ENCODE measurements around the gene SPINK1. TPM values are rescaled to one million over a fixed set of nuclear protein-coding genes. Genes with fewer than 3 reads are reported as not detected.

Gene SPINK1
- total RNA-seq, 2 donors from 2014 or later = not detected

DNA sequence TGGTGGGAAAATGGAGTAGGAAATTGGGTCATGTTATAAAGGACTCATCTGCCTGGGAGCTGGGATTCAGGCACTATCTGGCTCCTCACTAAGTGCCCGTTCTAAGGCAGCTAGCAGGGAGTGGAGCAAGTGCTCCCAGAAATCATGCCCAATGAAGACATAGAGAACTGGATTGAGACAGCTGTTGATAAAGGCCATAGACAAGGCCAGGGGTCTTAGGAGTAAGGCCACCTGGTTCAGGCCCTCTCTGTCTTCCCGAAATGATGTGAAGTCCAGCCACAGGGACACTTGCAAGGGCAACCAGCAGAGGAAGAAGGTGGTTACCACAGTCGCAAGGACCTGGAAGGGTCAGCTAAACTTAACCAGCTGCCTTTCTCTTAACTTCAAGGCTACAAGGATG is 20.1 kb upstream of the SPINK1 start:
- no peak overlapping the region for H3K4me3 ChIP-seq
- H3K36me3 ChIP-seq = no peaks in the 10 kb centered on the region
- no peaks in the 10 kb centered on the region for H3K4me1 ChIP-seq
- H3K9me3 ChIP-seq = no peaks in the 10 kb centered on the region
- no peaks in the 10 kb centered on the region for H3K27me3 ChIP-seq
- TF ChIP-seq, protein P1, sequence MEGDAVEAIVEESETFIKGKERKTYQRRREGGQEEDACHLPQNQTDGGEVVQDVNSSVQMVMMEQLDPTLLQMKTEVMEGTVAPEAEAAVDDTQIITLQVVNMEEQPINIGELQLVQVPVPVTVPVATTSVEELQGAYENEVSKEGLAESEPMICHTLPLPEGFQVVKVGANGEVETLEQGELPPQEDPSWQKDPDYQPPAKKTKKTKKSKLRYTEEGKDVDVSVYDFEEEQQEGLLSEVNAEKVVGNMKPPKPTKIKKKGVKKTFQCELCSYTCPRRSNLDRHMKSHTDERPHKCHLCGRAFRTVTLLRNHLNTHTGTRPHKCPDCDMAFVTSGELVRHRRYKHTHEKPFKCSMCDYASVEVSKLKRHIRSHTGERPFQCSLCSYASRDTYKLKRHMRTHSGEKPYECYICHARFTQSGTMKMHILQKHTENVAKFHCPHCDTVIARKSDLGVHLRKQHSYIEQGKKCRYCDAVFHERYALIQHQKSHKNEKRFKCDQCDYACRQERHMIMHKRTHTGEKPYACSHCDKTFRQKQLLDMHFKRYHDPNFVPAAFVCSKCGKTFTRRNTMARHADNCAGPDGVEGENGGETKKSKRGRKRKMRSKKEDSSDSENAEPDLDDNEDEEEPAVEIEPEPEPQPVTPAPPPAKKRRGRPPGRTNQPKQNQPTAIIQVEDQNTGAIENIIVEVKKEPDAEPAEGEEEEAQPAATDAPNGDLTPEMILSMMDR (IDR thresholded peaks at IDR 0.05) = no peak
- DNase-seq (ENCODE audit: low spot score) = no peak
- H3K27ac ChIP-seq = no peak overlapping the region

DNA sequence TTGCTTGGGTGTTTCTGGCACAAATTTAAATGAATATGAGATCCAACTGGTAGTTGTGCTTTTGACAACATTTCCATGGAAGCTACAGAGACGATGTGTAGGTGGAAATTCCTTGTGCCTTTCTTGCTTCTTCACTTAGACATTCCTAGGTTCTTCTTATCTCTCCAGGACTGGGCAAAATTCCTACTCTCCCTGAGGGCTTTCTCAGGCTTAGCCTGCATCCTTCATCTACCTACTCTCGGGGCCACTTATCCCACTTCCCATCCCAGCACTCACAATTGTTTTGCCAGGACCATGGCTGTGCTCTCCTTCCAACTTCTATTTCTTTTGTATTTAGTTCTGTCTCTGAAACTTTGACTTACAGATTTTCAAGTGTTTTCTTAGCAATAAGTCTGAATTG is 17.8 kb upstream of the SPINK1 start:
- no peaks in the 10 kb centered on the region for H3K36me3 ChIP-seq
- H3K9me3 ChIP-seq = no peaks in the 10 kb centered on the region
- no peak overlapping the region for H3K27ac ChIP-seq
- DNase-seq (ENCODE audit: low spot score) = no peak
- no peaks in the 10 kb centered on the region for H3K4me1 ChIP-seq
- H3K4me3 ChIP-seq = no peak overlapping the region
- TF ChIP-seq, protein P1 (IDR thresholded peaks at IDR 0.05) = no peak
- H3K27me3 ChIP-seq = no peaks in the 10 kb centered on the region

DNA sequence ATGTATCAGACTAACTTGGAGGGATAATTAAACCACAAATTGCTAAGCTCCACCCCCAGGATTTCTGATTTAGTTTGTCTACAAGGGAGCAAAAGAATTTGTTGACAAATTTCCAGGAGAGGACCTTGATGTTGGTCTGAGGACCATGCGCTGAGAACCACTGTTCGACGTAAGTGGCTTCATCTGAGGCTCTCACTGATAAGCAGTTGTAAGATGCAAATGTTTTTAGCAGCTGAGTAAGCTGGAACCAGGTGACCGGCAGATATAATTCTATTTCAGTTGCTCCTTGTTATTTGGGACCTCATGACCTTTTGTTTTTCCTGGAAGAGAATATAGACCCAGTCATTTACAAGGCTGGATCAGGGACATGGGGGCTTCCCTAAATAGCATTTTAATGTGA is 14.1 kb upstream of the SPINK1 start:
- H3K27me3 ChIP-seq = no peaks in the 10 kb centered on the region
- H3K9me3 ChIP-seq = no peaks in the 10 kb centered on the region
- H3K4me3 ChIP-seq = no peak overlapping the region
- no peak overlapping the region for H3K27ac ChIP-seq
- TF ChIP-seq, protein P1 (IDR thresholded peaks at IDR 0.05) = no peak
- H3K36me3 ChIP-seq = no peaks in the 10 kb centered on the region
- no peak for DNase-seq (ENCODE audit: low spot score)
- no peaks in the 10 kb centered on the region for H3K4me1 ChIP-seq

DNA sequence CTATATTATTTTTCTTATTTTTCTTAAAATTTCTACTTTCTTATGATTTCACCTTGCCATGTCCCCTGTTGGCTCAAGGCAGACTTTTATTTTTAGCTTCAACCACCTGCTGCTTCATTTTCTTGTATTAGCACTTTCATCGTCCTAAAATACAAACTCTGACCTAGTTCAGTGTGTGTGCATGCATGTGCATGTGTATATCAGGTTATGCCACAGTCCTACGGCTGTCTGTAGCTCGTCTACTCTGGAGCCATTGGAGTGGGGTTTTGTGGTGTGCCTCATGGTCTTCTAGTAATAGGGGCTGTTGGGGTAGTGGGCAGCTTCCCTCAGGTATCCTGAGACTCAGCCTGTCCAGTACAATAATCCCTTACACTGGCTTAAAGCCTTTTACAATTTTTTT is 13.4 kb upstream of the SPINK1 start:
- no peak for DNase-seq (ENCODE audit: low spot score)
- H3K27ac ChIP-seq = no peak overlapping the region
- H3K4me1 ChIP-seq = no peaks in the 10 kb centered on the region
- no peaks in the 10 kb centered on the region for H3K27me3 ChIP-seq
- H3K9me3 ChIP-seq = no peaks in the 10 kb centered on the region
- TF ChIP-seq, protein P1 (IDR thresholded peaks at IDR 0.05) = no peak
- no peaks in the 10 kb centered on the region for H3K36me3 ChIP-seq
- no peak overlapping the region for H3K4me3 ChIP-seq

DNA sequence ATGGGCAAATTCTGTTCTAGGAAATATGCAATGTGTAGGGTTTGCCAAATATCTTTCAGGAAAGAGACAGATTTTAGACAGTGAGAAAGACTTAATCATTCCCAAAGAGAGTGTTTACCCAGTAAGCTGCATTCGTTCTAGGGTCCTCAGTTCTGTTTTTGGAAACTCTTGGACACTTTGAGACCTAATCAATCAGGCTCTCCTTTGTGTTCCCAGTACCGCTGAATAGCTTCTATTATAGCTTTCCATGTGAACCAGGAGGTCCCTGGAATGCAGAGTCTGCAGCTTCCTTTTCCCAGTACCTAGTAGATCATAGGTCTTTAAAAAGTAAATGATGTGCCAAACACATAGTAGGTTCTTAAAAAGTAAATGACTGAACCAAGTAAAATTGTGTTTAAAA is 11.4 kb upstream of the SPINK1 start:
- TF ChIP-seq, protein P1 (IDR thresholded peaks at IDR 0.05) = no peak
- Histone ChIP-seq H3K4me3 (no peak overlapping the region), H3K27ac (no peak overlapping the region), H3K36me3 (no peaks in the 10 kb centered on the region), H3K27me3 (no peaks in the 10 kb centered on the region), H3K4me1 (no peaks in the 10 kb centered on the region), H3K9me3 (no peaks in the 10 kb centered on the region)
- DNase-seq (ENCODE audit: low spot score) = no peak

DNA sequence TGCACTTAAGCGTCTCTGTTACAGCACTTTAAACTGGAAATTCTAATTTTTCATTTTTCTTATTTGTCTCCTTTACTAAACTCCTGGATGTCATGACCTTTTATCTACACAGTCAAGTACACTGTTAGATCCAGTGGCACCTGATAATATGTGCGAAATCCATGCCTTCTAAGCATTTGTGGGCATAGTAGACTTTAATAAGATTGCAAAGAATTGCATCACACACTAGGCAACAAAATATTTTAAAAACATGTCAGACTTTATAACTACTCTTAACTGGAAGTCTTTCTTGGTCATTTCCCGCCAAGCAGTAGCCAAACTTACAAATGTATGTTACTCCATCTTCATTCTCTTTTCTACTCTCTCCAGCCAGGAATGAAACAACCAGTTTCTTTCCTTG is 5.0 kb upstream of the SPINK1 start:
- Histone ChIP-seq H3K9me3 (no peaks in the 10 kb centered on the region), H3K27ac (no peak overlapping the region), H3K36me3 (no peaks in the 10 kb centered on the region), H3K4me1 (no peaks in the 10 kb centered on the region), H3K4me3 (no peak overlapping the region), H3K27me3 (no peaks in the 10 kb centered on the region)
- DNase-seq (ENCODE audit: low spot score) = no peak
- TF ChIP-seq, protein P1 (IDR thresholded peaks at IDR 0.05) = no peak

Measured in right atrium auricular region (tissue), 2 donors.